ENCODE data around the gene SMOC2. TPM values are rescaled to one million over a fixed set of nuclear protein-coding genes. Genes with fewer than 3 reads are reported as not detected.

Gene SMOC2
- total RNA-seq, 1 experiment from 2014 or later = not detected

- Histone ChIP-seq H3K36me3 (no peaks in the 10 kb centered on the region), H3K4me3 (no peak overlapping the region), H3K4me1 (no peaks in the 10 kb centered on the region; the same call in 1 of the 2 replicates), H3K27me3 (peaks cover 21% of the 10 kb centered on the region; the same call in 1 of the 2 replicates), H3K9me3 (replicated peaks) (no peaks in the 10 kb centered on the region), H3K27ac (no peak overlapping the region)
- DNase-seq = no peak
Observed at GRCh38 chr6:168650671-168651111, 209.7 kb downstream of the SMOC2 start.

GRCh38 chr6:168655462-168656152 lies 214.6 kb downstream of the SMOC2 start:
- no peaks in the 10 kb centered on the region for H3K36me3 ChIP-seq
- H3K27me3 ChIP-seq = no peaks in the 10 kb centered on the region
- no peak overlapping the region for H3K4me3 ChIP-seq
- no peaks in the 10 kb centered on the region for H3K9me3 ChIP-seq (replicated peaks)
- no peak overlapping the region for H3K27ac ChIP-seq
- DNase-seq = no peak
- no peaks in the 10 kb centered on the region for H3K4me1 ChIP-seq

- DNase-seq = no peak
- Histone ChIP-seq H3K9me3 (replicated peaks) (no peaks in the 10 kb centered on the region), H3K36me3 (no peaks in the 10 kb centered on the region), H3K27ac (no peak overlapping the region), H3K27me3 (peaks cover 4% of the 10 kb centered on the region; the same call in 1 of the 2 replicates), H3K4me3 (no peak overlapping the region), H3K4me1 (no peaks in the 10 kb centered on the region)
Observed at GRCh38 chr6:168658059-168658458, 217.1 kb downstream of the SMOC2 start.

GRCh38 chr6:168660400-168660945 lies 219.5 kb downstream of the SMOC2 start:
- no peak overlapping the region for H3K4me3 ChIP-seq
- H3K27ac ChIP-seq = no peak overlapping the region
- DNase-seq = no peak
- H3K36me3 ChIP-seq = no peaks in the 10 kb centered on the region
- no peaks in the 10 kb centered on the region for H3K9me3 ChIP-seq (replicated peaks)
- no peaks in the 10 kb centered on the region for H3K4me1 ChIP-seq
- peaks cover 16% of the 10 kb centered on the region for H3K27me3 ChIP-seq

- DNase-seq = no peak
- H3K4me3 ChIP-seq = no peak overlapping the region
- H3K36me3 ChIP-seq = no peaks in the 10 kb centered on the region
- H3K27me3 ChIP-seq = peaks cover 17% of the 10 kb centered on the region
- no peaks in the 10 kb centered on the region for H3K4me1 ChIP-seq
- H3K27ac ChIP-seq = no peak overlapping the region
- no peaks in the 10 kb centered on the region for H3K9me3 ChIP-seq (replicated peaks)
Observed at GRCh38 chr6:168662301-168662936, 221.4 kb downstream of the SMOC2 start.

- H3K4me1 ChIP-seq = no peaks in the 10 kb centered on the region
- H3K9me3 ChIP-seq (replicated peaks) = no peaks in the 10 kb centered on the region
- H3K4me3 ChIP-seq = no peak overlapping the region
- no peaks in the 10 kb centered on the region for H3K36me3 ChIP-seq
- H3K27me3 ChIP-seq = peaks cover 17% of the 10 kb centered on the region
- H3K27ac ChIP-seq = no peak overlapping the region
- DNase-seq = no peak
Observed at GRCh38 chr6:168663041-168663440, 222.1 kb downstream of the SMOC2 start.

GRCh38 chr6:168664956-168665355 lies 224.0 kb downstream of the SMOC2 start:
- Histone ChIP-seq H3K9me3 (replicated peaks) (no peaks in the 10 kb centered on the region), H3K27me3 (peaks cover 17% of the 10 kb centered on the region), H3K27ac (no peak overlapping the region), H3K36me3 (no peaks in the 10 kb centered on the region), H3K4me3 (no peak overlapping the region), H3K4me1 (no peaks in the 10 kb centered on the region)
- no peak for DNase-seq

- no peaks in the 10 kb centered on the region for H3K9me3 ChIP-seq (replicated peaks)
- H3K27ac ChIP-seq = no peak overlapping the region
- DNase-seq = no peak
- H3K36me3 ChIP-seq = no peaks in the 10 kb centered on the region
- no peaks in the 10 kb centered on the region for H3K4me1 ChIP-seq
- H3K4me3 ChIP-seq = no peak overlapping the region
- H3K27me3 ChIP-seq = peaks cover 17% of the 10 kb centered on the region
Observed at GRCh38 chr6:168666170-168666569, 225.2 kb downstream of the SMOC2 start.

- Histone ChIP-seq H3K9me3 (replicated peaks) (no peaks in the 10 kb centered on the region), H3K27ac (no peak overlapping the region), H3K4me3 (no peak overlapping the region), H3K4me1 (no peaks in the 10 kb centered on the region), H3K36me3 (no peaks in the 10 kb centered on the region), H3K27me3 (peaks cover 13% of the 10 kb centered on the region)
- DNase-seq = no peak
Observed at GRCh38 chr6:168666699-168667427, 225.9 kb downstream of the SMOC2 start.

- no peaks in the 10 kb centered on the region for H3K4me1 ChIP-seq
- DNase-seq = no peak
- no peak overlapping the region for H3K4me3 ChIP-seq
- H3K36me3 ChIP-seq = no peaks in the 10 kb centered on the region
- no peaks in the 10 kb centered on the region for H3K9me3 ChIP-seq (replicated peaks)
- no peak overlapping the region for H3K27ac ChIP-seq
- peaks cover 12% of the 10 kb centered on the region for H3K27me3 ChIP-seq
Observed at GRCh38 chr6:168667428-168667805, 226.4 kb downstream of the SMOC2 start.

- Histone ChIP-seq H3K9me3 (replicated peaks) (no peaks in the 10 kb centered on the region), H3K27me3 (peaks cover 12% of the 10 kb centered on the region), H3K27ac (no peak overlapping the region), H3K36me3 (no peaks in the 10 kb centered on the region), H3K4me3 (no peak overlapping the region), H3K4me1 (no peaks in the 10 kb centered on the region)
- DNase-seq = no peak
Observed at GRCh38 chr6:168670401-168670985, 229.5 kb downstream of the SMOC2 start.

GRCh38 chr6:168671028-168671862 lies 230.3 kb downstream of the SMOC2 start:
- no peaks in the 10 kb centered on the region for H3K9me3 ChIP-seq (replicated peaks)
- DNase-seq = no peak

GRCh38 chr6:168671863-168672546 lies 231.0 kb downstream of the SMOC2 start:
- no peaks in the 10 kb centered on the region for H3K9me3 ChIP-seq (replicated peaks)
- H3K4me3 ChIP-seq = no peak overlapping the region
- no peaks in the 10 kb centered on the region for H3K36me3 ChIP-seq
- no peak for DNase-seq
- no peak overlapping the region for H3K27ac ChIP-seq
- H3K27me3 ChIP-seq = peaks cover 12% of the 10 kb centered on the region; the same call in 1 of the 2 replicates
- H3K4me1 ChIP-seq = no peaks in the 10 kb centered on the region

More at GRCh38 chr6:168671028-168671862, 230.3 kb downstream of the SMOC2 start:
- Histone ChIP-seq H3K4me1 (no peaks in the 10 kb centered on the region), H3K27ac (no peak overlapping the region), H3K4me3 (no peak overlapping the region), H3K27me3 (peaks cover 12% of the 10 kb centered on the region; the same call in 1 of the 2 replicates), H3K36me3 (no peaks in the 10 kb centered on the region)

All from SJCRH30 (cell line).